Measurements from ENCODE around the gene WNT1. TPM values are rescaled to one million over a fixed set of nuclear protein-coding genes. Genes with fewer than 3 reads are reported as not detected.

Gene WNT1
- total and polyA plus RNA-seq, 9 of the 15 experiments (the other 6 are each of a cell fraction or from before 2014, with no cell fraction given): not detected

DNA sequence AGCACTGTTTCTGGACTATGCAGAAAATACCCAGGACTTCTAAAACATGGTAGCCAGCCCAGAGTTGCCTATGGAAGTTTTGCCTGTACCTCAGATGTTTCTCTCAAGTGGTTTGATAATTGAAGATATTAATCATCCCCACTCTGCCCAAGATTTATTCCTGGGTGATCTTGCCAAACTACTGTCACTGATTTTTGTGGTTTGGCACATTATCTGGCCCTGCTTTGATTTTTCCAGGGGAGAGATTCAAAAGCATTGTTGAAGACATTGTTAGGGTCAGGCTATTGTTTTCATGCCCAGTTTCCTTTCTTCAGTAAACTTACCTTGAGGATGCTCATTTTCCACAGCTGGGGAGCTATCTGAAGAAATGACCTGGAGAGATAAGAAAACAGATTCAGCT is 34.6 kb downstream of the WNT1 start:
- Histone ChIP-seq H3K36me3 (ENCODE audit: control insufficient read depth, insufficient read depth, low read length) (peaks cover 36% of the 10 kb centered on the region), H3K9ac (ENCODE audit: insufficient read depth in 1 of 2, low read depth in 2 of 2, low read length in 2 of 2) (no peak overlapping the region), H3K4me3 (no peak overlapping the region), H3K27ac (ENCODE audit: extremely low read depth, low read depth, low read length) (no peak overlapping the region), H3K4me2 (ENCODE audit: insufficient read depth, low read length) (no peak overlapping the region), H3K9me1 (ENCODE audit: control insufficient read depth, insufficient read depth, low read length) (no peaks in the 10 kb centered on the region), H3K4me1 (replicated peaks in 1 of 2; ENCODE audit: control insufficient read depth in 2 of 2, insufficient read depth in 2 of 2, low read length in 2 of 2) (peaks cover 17 to 28% of the 10 kb centered on the region in 2 experiments; a peak in 4 of 5 replicates), H4K20me1 (replicated peaks; ENCODE audit: control insufficient read depth, insufficient read depth, low read length) (0 out of 2 replicates have a peak, but pooled peaks cover 3% of the 10 kb centered on the region), H2AFZ (ENCODE audit: low read depth, low read length) (no peak overlapping the region), H3K27me3 (ENCODE audit: control insufficient read depth in 2 of 2, insufficient read depth in 2 of 2, low read length in 2 of 2) (no peaks in the 10 kb centered on the region), H3K79me2 (ENCODE audit: control insufficient read depth, insufficient read depth, low read length) (peaks cover 23% of the 10 kb centered on the region), H3K9me3 (replicated peaks; ENCODE audit: control insufficient read depth, insufficient read depth, low read depth, low read length) (no peaks in the 10 kb centered on the region)
- DNase-seq (ENCODE audit: extremely low read depth in 1 of 4, low spot score in 3 of 4) (no peak), FAIRE-seq (no peak), ATAC-seq (no peak)
- BruUV-seq (replicated peaks): no TSS peak
- in situ Hi-C loops (cut with MboI) (no loop called here), intact Hi-C loops (cut with micrococcal nuclease) (no loop called here)
- POLR2A ChIA-PET: interaction anchor here (0.7 to 4.1 kb wide), 2 partner anchors 12 to 366 kb away, joined by 3 to 17 read pairs; no protein-coding TSS in a partner anchor
- CTCF ChIA-PET (ENCODE audit: low intra/inter-chr PET ratio): no interaction called here
- TF ChIP-seq TSC22D4 (tag; IDR thresholded peaks at IDR 0.05) (no peak), SNIP1 (IDR thresholded peaks at IDR 0.05; ENCODE audit: low read depth) (no peak), KDM1A (IDR thresholded peaks at IDR 0.05) (peak; percentile 89 to 90), NELFE (IDR thresholded peaks at IDR 0.05; ENCODE audit: insufficient read depth, insufficient read length) (no peak), MBD2 (IDR thresholded peaks at IDR 0.05; ENCODE audit: borderline replicate concordance, low read depth) (no peak), RFX1 (IDR thresholded peaks at IDR 0.05) (no peak), NFE2L1 (tag; IDR thresholded peaks at IDR 0.05; ENCODE audit: borderline replicate concordance, low read depth) (no peak), ZNF408 (CRISPR knock-in tag; IDR thresholded peaks at IDR 0.05; ENCODE audit: low read depth) (no peak), NFIC (IDR thresholded peaks at IDR 0.05) (peak; percentile 16; the same call in 1 of the 2 replicates), SPI1 (IDR thresholded peaks at IDR 0.05; ENCODE audit: borderline replicate concordance, low read depth, low read length) (no peak)
- TF ChIP-seq, protein P1, sequence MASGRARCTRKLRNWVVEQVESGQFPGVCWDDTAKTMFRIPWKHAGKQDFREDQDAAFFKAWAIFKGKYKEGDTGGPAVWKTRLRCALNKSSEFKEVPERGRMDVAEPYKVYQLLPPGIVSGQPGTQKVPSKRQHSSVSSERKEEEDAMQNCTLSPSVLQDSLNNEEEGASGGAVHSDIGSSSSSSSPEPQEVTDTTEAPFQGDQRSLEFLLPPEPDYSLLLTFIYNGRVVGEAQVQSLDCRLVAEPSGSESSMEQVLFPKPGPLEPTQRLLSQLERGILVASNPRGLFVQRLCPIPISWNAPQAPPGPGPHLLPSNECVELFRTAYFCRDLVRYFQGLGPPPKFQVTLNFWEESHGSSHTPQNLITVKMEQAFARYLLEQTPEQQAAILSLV (tag; IDR thresholded peaks at IDR 0.05): no peak

All from K562 (cell line).